GM12872 (cell line): Measurements from ENCODE around the gene DHRS11.

Experiments
- TF ChIP-seq, protein P1 (sequence below): IDR thresholded peaks from 3 replicates; pipeline ENCODE4 v1.5.1; 2011; ENCODE audit warnings: low read depth, mild to moderate bottlenecking, low read length, moderate library complexity; ENCODE audit not compliant: insufficient read depth

DHRS11 gene

DNA sequence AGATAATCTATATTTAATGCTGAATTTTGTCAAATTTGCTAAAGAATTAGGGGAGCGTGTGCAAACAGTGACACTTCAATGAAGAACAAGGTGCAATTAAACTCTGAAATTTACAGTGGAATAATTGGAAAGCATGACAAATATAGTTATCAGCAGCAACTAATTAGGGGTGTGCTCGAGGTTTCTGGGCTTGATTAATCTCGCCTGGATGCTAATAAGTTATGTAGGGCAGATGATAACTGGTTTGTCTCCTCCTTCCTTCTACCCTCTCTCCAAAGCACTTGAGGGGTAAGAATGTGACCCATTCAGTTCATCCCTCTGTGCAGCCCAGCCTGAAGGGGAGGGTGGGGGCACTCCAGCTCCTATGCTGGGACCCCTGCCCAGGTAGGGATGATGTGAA is 31.6 kb downstream of the DHRS11 start:
- TF ChIP-seq, protein P1, sequence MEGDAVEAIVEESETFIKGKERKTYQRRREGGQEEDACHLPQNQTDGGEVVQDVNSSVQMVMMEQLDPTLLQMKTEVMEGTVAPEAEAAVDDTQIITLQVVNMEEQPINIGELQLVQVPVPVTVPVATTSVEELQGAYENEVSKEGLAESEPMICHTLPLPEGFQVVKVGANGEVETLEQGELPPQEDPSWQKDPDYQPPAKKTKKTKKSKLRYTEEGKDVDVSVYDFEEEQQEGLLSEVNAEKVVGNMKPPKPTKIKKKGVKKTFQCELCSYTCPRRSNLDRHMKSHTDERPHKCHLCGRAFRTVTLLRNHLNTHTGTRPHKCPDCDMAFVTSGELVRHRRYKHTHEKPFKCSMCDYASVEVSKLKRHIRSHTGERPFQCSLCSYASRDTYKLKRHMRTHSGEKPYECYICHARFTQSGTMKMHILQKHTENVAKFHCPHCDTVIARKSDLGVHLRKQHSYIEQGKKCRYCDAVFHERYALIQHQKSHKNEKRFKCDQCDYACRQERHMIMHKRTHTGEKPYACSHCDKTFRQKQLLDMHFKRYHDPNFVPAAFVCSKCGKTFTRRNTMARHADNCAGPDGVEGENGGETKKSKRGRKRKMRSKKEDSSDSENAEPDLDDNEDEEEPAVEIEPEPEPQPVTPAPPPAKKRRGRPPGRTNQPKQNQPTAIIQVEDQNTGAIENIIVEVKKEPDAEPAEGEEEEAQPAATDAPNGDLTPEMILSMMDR: no peak

DNA sequence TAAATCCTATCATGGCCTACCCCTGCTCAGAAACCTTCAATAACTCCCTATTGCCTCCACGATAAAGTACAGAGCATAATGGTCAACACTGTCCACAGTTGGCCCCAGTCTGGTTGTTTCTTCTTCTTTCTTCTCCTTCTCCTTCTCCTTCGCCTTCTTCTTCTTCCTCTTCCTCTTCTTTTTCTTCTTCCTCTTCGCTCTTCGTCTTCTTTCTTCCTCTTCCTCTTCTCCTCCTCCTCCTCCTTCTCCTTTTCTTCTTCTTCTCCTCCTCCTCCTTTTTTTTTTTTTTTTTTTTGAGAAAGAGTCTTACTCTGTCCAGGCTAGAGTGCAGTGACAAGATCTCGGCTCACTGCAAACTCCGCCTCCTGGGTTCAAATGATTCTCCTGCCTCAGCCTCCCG is 33.5 kb downstream of the DHRS11 start:
- TF ChIP-seq, protein P1: no peak

DNA sequence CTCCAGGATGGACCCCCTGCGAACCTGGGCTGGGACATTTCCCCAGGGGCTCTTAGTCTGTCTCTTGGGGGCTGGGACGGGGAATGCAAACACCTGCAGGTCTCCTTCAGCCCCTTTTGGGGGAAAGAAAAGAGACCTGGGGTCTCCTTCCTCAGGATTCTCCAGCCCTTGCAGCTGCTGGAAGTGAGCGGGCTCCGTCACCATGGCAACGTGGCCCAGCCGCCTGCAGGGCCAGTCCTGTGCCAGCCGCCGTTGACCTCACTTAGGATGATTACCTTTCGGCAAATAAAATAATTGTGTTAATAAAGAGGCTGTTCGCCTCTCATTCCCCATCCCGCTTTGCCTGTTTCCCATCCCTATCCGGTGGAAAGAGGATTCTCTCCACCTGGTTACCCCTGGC is 35.4 kb downstream of the DHRS11 start:
- TF ChIP-seq, protein P1: no peak

DNA sequence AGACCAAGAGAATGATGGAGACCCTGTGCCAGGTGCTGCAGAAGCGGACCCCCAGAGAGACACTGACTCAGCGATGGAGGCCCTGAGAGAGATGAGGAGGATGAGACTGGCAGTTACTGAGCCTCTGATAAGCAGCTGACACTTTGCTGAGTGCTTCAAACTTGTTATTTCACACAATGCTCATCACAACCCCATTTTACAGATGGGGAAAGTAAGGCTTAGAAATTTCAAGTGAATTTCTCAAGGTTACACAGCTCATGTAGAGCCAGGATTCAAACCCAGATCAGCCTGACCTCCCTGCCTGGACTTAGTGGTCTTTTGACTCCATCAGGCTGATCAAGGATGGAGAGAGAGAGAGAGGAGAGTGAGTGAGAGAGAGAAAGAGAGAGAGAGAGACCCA is 36.9 kb downstream of the DHRS11 start:
- TF ChIP-seq, protein P1: no peak

DNA sequence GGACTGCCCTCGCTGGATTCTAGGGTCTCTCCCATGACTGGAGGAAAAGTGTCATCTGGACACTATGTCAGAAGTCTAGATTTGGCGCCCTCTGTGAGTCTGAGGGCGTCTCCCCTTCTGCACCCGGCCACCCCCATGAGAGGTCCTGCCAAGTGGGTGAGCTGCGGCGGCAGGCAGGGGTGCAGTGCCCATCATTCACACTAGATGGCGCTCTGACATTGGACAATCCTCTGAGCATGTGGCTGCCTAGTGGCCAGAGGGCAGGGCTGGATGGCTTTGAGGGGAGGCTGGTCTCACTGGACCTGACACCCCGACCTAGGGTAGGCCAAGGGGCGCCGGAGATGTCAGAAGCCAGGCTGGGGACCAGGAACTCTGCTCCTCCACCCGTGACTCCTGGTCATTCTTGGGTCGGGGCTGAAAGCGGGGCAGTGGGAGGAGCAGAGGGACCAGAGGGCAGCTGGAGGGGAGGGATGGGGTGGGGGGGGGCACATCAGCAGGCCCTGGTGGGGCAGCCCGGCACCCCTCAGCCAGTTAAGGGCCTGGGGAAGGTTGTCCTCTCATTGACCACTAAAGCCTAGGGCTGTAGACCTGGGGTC is 37.7 kb downstream of the DHRS11 start:
- TF ChIP-seq, protein P1: peak; percentile 99

DNA sequence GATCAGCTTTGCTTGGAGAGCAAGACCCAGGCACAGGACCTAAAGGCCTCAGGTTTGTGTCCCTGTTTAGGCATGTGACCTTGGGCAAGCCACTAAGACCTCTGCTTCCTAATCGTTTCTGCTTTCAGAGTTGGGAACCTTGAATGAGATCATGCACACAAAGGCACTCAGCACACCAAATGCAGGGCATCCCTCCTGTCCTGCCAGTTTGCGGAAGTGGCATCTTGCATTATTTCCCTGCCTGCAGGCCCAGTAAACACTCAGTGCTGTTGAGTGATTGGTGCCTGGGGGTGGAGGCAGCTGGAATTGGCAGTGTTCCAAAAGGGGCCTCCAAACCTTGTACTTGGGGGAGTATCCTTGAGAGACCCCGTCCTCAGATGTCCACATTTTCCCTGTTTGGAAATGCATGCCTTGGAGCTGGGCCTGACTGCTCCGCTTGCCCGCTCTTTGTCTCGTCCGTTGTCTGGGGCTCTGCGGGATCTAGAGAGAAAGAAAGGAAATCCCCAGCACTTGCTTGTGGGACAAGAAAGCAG is 38.4 kb downstream of the DHRS11 start:
- TF ChIP-seq, protein P1: no peak

DNA sequence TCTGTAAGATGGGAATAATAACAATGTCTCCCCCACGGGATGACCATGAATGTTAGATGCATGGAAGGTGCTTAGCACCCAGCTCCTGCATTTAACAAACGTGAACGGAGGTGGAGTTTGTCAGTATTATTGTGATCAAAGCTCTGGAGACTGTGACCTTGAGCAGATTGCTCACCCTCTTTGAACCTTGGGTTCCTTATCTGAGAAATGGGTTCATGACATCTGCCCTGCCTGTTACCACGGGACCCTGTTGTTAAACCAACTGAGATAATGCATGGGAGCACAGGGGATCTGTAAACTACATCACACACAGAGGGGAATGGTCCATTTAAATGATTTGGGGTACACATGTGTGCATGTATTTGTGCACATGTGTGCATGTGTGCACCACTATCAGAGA is 39.3 kb downstream of the DHRS11 start:
- TF ChIP-seq, protein P1: no peak
